Keratinocyte (primary cell): ENCODE data around the gene AKT1. TPM values are rescaled to one million over a fixed set of nuclear protein-coding genes. Genes with fewer than 3 reads are reported as not detected.

ENCODE experiments used
- DNase-seq: peaks from one replicate; pipeline ENCODE4 v3.0.0-alpha.2; 2011; ENCODE audit warnings: low read depth, missing footprints, low spot score
- FAIRE-seq: peaks from 2 replicates; lab custom pipeline; 2011; peaks lifted over from hg19 to GRCh38; lab: Jason Lieb, UNC
- H2AFZ ChIP-seq: 2 replicates; pipeline ENCODE4 v1.6.0; 2012; ENCODE audit warnings: low read length, control low read depth, inconsistent platforms; ENCODE audit not compliant: control insufficient read depth
- H3K27ac ChIP-seq: 2 replicates; pipeline ENCODE4 v1.5.1; 2011; ENCODE audit warnings: low read length; ENCODE audit not compliant: control insufficient read depth, insufficient read depth
- H3K27me3 ChIP-seq: 3 replicates; pipeline ENCODE4 v1.6.0; 2011; ENCODE audit warnings: low read length; ENCODE audit not compliant: control insufficient read depth, insufficient read depth; ENCODE audit errors: extremely low read depth
- H3K36me3 ChIP-seq, 2 experiments: 2 replicates in 1 of 2; 3 replicates in 1 of 2; pipeline ENCODE4 v1.5.1; 2011; ENCODE audit warnings: low read length in 2 of 2, mild to moderate bottlenecking in 1 of 2; ENCODE audit not compliant: control insufficient read depth in 2 of 2, insufficient read depth in 2 of 2; ENCODE audit errors: extremely low read depth in 1 of 2
- H3K4me1 ChIP-seq: 3 replicates; pipeline ENCODE4 v1.5.1; 2011; ENCODE audit warnings: low read length; ENCODE audit not compliant: control insufficient read depth, insufficient read depth; ENCODE audit errors: extremely low read depth
- H3K4me2 ChIP-seq: 3 replicates; pipeline ENCODE4 v1.6.0; 2011; ENCODE audit warnings: low read depth, low read length; ENCODE audit not compliant: control insufficient read depth, insufficient read depth; ENCODE audit errors: extremely low read depth
- H3K4me3 ChIP-seq, 3 experiments: fragments of 200-600 bp in 1 of 3; sonication (generic) in 1 of 3; 2 replicates in 2 of 3; 3 replicates in 1 of 3; pipeline ENCODE4 v1.5.1; 2011 to 2016; ENCODE audit warnings: low read length in 3 of 3, mild to moderate bottlenecking in 3 of 3, control low read depth in 2 of 3, inconsistent platforms in 1 of 3, low read depth in 1 of 3, mixed read lengths in 1 of 3, mixed run types in 1 of 3, moderate library complexity in 1 of 3; ENCODE audit not compliant: control insufficient read depth in 2 of 3, insufficient read depth in 2 of 3; ENCODE audit errors: extremely low read depth in 1 of 3
- H3K79me2 ChIP-seq: 2 replicates; pipeline ENCODE4 v1.6.0; 2012; ENCODE audit warnings: low read length; ENCODE audit not compliant: control insufficient read depth, insufficient read depth
- H3K9ac ChIP-seq: 3 replicates; pipeline ENCODE4 v1.6.0; 2011; ENCODE audit warnings: low read length; ENCODE audit not compliant: control insufficient read depth, insufficient read depth; ENCODE audit errors: extremely low read depth
- H3K9me1 ChIP-seq: 3 replicates; pipeline ENCODE4 v1.6.0; 2011; ENCODE audit warnings: low read length; ENCODE audit not compliant: control insufficient read depth, insufficient read depth; ENCODE audit errors: extremely low read depth
- H3K9me3 ChIP-seq: 2 replicates; pipeline ENCODE4 v1.5.1; 2012; ENCODE audit warnings: low read depth, low read length; ENCODE audit not compliant: control insufficient read depth
- H4K20me1 ChIP-seq: 3 replicates; pipeline ENCODE4 v1.6.0; 2011; ENCODE audit warnings: low read length; ENCODE audit not compliant: control insufficient read depth, insufficient read depth; ENCODE audit errors: extremely low read depth
- EZH2 ChIP-seq: IDR thresholded peaks from one replicate; pipeline ENCODE4 v1.6.1; 2012; ENCODE audit warnings: inconsistent platforms, mild to moderate bottlenecking, low read length, moderate library complexity
- dilution Hi-C: fragments of 300-500 bp; cut with MboI; formaldehyde crosslinking; loops from one replicate; pipeline ENCODE4 v1.7.0; 2020; ENCODE audit warnings: low sequenced_read_pairs; ENCODE audit not compliant: extremely low pct_ligation_motif_present
- polyA plus RNA-seq, 5 experiments: library from polyadenylated mRNA; depleted of rRNA in 3 of 5; stranded (reverse) in 3 of 5; stranded (forward) in 1 of 5; unstranded in 1 of 5; fragments of >200 nt; gene quantifications; 1 replicate in 1 of 5; 2 replicates in 3 of 5; 3 replicates in 1 of 5; pipeline versions ENCODE4 v1.2.1 to v1.2.3, GENCODE V29; 2011 to 2012; ENCODE audit warnings: missing spikeins in 2 of 5, low read depth in 1 of 5, low replicate concordance in 1 of 5
- TF ChIP-seq, protein P1 (sequence below), 3 experiments: IDR thresholded peaks in 1 of 3; conservative IDR thresholded peaks in 1 of 3; optimal IDR thresholded peaks in 1 of 3; 2 replicates in 2 of 3; 3 replicates in 1 of 3; pipeline versions ENCODE3 to v1.5.1; 2011; ENCODE audit warnings: low read length in 3 of 3, mild to moderate bottlenecking in 3 of 3, moderate library complexity in 2 of 3, control low read depth in 1 of 3, inconsistent platforms in 1 of 3; ENCODE audit not compliant: insufficient read depth in 2 of 3; ENCODE audit errors: extremely low read depth in 1 of 3

The AKT1 gene
- polyA plus RNA-seq, 1 donor (not counting 4 experiments of a cell fraction or from before 2014, with no cell fraction given): 82.3 TPM

DNA sequence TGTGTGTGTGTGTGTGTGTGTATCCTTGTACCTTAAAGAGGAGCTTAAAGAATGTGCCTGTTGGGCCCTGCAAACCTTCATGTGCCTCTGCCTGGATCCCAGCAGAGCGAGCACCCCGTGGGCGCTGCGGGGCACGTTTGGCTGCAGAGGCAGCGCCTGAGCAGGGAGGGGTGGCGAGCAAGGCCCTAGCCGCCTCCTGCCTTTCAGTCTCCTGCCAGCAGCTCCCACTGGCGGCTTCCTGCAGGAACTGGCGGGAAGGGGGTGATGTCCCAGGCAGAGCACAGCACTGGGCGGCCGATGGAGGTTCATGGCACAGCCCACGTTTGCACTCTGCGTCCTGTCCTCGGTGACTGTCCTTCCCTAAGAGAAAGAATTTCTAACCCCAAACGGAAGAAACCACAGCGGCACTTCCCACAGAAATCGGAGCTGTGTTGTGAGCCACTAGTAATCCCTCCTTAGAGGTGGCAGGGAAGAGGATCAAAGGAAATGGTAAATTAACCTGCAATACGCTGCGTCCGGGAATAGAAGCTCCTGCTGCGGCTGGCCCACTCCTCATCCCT lies 25.2 kb upstream of the AKT1 start:
- TF ChIP-seq EZH2: no peak
- TF ChIP-seq, protein P1, sequence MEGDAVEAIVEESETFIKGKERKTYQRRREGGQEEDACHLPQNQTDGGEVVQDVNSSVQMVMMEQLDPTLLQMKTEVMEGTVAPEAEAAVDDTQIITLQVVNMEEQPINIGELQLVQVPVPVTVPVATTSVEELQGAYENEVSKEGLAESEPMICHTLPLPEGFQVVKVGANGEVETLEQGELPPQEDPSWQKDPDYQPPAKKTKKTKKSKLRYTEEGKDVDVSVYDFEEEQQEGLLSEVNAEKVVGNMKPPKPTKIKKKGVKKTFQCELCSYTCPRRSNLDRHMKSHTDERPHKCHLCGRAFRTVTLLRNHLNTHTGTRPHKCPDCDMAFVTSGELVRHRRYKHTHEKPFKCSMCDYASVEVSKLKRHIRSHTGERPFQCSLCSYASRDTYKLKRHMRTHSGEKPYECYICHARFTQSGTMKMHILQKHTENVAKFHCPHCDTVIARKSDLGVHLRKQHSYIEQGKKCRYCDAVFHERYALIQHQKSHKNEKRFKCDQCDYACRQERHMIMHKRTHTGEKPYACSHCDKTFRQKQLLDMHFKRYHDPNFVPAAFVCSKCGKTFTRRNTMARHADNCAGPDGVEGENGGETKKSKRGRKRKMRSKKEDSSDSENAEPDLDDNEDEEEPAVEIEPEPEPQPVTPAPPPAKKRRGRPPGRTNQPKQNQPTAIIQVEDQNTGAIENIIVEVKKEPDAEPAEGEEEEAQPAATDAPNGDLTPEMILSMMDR (optimal IDR thresholded peaks at IDR 0.05 in 1 of 3, IDR thresholded peaks at IDR 0.05 in 1 of 3, conservative IDR thresholded peaks at IDR 0.05 in 1 of 3; ENCODE audit: extremely low read depth in 1 of 3, insufficient read depth in 2 of 3, low read length in 3 of 3): peak; percentile 48 to 80 (median 75)
- peaks cover 13% of the 10 kb centered on the region for H3K4me1 ChIP-seq
- H3K27me3 ChIP-seq: no peaks in the 10 kb centered on the region
- DNase-seq (no peak), FAIRE-seq (peak; percentile 41)
- peak overlapping the region; percentile 33 for H2AFZ ChIP-seq
- H3K4me2 ChIP-seq: no peak overlapping the region
- no peaks in the 10 kb centered on the region for H4K20me1 ChIP-seq
- no peaks in the 10 kb centered on the region for H3K9me3 ChIP-seq
- no peak overlapping the region for H3K9ac ChIP-seq
- no peak overlapping the region for H3K27ac ChIP-seq
- no peaks in the 10 kb centered on the region for H3K9me1 ChIP-seq
- peaks cover 2% of the 10 kb centered on the region for H3K79me2 ChIP-seq
- dilution Hi-C loops: loop anchor here (10.0 kb wide), 1 partner anchor 66 kb away; the partner anchor contains the start of gene SIVA1
- no peak overlapping the region for H3K4me3 ChIP-seq
- no peaks in the 10 kb centered on the region for H3K36me3 ChIP-seq

DNA sequence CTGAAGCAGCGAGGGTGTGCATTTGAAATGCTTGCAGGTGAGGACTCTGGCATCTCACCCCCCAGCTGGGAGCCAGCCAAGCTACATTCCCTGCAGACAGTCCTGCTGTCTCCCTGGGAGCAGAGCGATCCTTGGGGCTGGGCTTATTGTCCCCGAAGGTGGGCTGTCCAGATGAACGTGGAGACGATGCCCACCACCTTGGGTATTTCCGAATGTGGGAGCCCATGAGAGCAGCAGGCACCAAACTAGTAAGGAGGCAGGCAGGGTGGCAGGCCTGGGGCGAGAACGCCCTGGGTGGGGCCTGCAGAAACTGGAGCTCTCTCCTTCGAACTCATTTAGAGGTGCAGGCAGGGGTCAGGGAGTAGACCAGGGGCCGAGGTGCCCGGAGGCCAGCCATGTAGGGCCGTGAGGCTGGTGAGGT lies 23.8 kb upstream of the AKT1 start:
- dilution Hi-C loops: no loop called here
- Histone ChIP-seq H3K36me3 (no peaks in the 10 kb centered on the region), H3K4me1 (peaks cover 11% of the 10 kb centered on the region), H3K27ac (no peak overlapping the region), H3K4me2 (no peak overlapping the region), H3K9me1 (no peaks in the 10 kb centered on the region), H3K9me3 (no peaks in the 10 kb centered on the region), H3K9ac (no peak overlapping the region), H3K27me3 (no peaks in the 10 kb centered on the region), H2AFZ (no peak overlapping the region), H3K79me2 (peaks cover 3% of the 10 kb centered on the region), H4K20me1 (no peaks in the 10 kb centered on the region), H3K4me3 (no peak overlapping the region)
- no peak for DNase-seq
- TF ChIP-seq EZH2: no peak
- TF ChIP-seq, protein P1 (optimal IDR thresholded peaks at IDR 0.05 in 1 of 3, IDR thresholded peaks at IDR 0.05 in 1 of 3, conservative IDR thresholded peaks at IDR 0.05 in 1 of 3; ENCODE audit: extremely low read depth in 1 of 3, insufficient read depth in 2 of 3, low read length in 3 of 3): no peak
- no peak for FAIRE-seq
